Measurements from ENCODE around the gene ALCAM.

The ALCAM gene

DNA sequence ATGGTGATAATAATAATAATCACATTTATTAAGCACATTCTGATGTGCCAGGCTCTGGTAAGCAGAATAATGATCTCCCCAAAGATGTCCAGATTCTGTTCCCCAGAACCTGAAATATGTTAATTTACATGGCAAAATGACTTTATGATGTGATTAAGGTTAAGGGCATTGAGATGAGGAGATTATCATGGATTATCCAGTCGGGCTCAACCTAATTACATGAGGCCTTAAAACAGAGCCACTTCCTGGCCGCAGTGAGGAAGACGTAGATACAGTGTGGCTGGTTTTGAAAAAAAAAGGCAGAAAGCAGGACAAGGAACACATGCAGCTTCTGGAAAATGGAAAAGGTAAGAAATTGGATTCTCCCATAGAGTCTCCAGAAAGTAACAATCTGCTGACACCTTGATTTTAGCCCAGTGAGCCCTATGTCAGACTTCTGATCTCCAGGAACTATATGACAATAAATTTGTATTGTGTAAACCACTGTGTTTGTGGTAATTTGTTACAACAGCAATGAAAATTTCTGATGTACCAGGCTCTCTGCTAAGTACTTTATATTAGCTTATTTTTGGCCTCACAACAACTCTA is 126.7 kb downstream of the ALCAM start:
- no peak for DNase-seq (ENCODE audit: low spot score)

DNA sequence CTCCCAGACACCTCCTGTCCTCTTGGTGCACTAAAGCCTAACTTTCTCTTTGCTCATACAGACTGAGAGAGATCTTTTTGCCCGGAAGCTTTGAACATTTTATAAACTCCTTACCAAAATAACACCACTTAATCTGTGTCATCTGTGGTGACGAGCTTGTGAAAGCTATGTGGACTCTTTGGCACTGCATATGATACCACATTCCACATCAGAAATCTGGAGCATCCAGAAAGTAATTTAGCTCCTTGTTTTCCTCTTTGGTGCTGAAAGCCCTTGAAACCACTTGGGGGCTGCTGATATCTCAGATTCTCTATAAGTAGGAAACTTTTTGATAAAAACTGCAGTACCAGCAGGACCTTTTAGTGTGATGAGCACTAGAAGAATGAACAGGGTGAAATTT is 128.3 kb downstream of the ALCAM start:
- no peak for DNase-seq (ENCODE audit: low spot score)

DNA sequence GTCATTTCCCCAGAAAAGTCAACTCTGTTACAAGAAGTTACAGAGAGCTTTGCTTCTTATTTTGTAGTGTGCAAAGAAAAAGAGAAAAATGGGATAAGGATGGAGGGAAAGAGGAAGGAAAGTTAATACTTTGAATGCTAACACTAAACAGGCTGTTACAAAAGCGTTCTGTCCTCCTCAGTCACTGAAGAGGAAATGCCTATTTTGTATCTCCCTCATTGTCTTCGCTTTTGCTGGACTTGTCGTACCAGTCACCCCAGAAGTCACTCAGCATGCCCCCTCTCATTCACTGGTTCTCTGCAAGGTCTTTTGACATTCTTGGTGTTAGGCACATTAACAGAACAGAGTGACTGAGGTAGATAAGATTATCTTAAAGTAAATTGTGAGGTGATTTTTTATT is 129.6 kb downstream of the ALCAM start:
- DNase-seq (ENCODE audit: low spot score), result no peak

DNA sequence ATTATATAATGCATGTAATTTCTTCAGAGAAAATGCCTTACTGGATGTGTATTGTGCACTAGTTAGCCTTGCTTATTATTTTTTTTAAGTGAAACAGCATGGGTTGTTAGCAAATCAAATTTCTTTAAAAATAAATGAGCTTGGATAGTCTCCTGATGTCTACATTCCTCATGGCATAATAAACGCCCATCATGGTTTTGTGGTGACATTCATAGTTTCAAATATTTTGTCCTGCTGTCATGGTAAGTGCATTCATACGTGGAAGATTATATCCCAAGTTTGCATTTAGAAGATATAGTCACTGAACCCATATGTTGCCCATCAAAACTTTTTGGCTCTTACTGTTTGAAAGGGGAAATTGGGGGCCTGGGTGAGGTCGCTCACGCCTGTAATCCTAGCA is 130.7 kb downstream of the ALCAM start:
- no peak for DNase-seq (ENCODE audit: low spot score)

DNA sequence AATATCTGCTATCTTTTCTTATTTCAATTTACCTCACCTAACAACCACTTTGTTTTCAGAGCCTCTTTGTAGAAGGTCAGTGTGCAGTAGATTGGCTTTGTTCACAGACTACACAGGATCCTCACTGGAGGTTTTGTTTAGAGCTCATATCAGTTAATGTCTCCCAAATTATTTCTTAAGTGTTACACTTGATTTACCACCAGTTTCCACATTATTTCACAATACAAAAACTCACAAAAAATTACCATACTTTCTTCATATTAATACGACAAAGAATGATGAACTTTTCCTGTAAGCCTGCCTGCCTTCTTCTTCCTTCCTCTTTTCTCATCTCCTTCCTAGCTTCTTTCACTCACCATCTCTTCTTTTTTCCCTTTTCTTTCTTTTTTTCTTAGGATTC is 133.3 kb downstream of the ALCAM start:
- DNase-seq (ENCODE audit: low spot score), result no peak

DNA sequence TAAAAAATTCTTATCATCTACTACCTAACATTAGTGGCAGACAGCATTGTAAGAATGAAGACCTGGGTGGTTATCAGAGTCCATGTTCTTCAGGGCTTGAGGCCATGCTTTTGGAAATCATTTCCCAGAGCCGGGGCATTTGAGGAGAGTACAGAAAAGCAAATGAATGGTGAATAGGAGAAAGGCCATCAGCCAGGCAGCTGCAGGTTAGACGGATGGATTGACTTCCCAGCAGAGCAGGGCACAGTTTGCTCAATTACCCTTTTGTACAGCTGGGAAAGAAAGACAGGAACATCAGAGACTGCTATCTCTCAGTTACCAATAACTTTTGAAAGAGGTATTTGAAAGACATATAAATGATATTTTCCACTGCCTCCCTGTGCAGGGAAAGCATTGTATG is 135.6 kb downstream of the ALCAM start:
- DNase-seq (ENCODE audit: low spot score), result no peak

DNA sequence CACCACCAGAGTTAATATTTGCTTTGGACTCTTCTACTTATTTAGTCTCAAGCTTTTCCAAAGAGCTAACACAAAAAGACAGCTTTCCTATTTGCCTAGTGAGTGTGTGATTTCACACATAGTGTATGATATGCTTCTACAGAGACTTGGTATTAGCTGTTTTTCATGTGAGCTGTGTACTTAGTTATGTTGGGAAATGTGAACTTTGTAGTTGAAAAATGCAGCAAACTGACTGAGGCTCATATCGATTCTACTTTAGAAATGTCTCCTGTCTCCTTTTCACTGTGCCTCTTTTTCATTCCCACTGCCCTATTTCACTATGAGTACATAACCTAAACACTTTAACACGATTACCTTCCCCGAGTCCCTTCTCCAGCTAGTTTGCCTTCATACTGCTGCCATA is 136.5 kb downstream of the ALCAM start:
- DNase-seq (ENCODE audit: low spot score), result no peak

DNA sequence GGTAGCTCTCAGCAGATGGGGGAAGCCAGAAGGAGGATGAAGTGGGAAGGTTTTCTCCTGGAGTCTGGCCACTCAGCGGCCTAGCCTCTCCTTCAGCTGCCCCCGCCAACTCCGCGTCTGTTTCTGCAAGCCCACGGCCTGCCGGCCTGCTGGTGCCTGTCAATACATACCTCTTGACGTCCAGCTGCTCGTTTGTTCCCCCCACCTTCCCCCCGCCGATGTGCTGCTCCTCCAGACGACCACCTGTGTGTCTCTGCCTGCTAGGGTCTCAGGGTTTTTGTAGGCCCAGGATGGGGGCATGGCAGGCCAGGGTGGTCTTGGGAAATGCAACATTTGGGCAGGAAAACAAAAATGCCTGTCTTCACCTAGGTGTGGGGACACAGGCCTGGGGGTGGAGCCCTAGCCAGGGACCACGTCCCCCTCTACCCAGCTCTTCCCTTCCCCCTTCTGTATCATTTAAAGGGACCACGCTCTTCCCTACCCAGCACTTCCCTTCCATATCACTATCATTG is 137.8 kb downstream of the ALCAM start:
- DNase-seq (ENCODE audit: low spot score), result no peak

DNA sequence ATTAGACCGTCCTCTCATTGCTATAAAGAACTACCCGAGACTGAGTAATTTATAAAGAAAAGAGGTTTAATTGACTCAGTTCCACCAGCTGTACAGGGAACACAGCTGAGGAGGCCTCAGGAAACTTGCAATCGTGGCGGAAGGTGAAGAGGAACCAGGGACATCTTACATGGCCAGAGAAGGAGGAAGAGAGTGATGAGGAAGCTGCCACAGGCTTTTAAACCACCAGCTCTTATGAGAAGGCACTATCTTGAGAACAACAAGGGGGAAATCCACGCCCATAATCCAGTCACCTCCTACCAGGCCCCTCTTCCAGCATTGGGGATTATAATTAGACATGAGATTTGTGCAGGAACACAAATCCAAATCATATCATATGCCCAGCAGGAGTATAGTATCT is 138.5 kb downstream of the ALCAM start:
- no peak for DNase-seq (ENCODE audit: low spot score)

DNA sequence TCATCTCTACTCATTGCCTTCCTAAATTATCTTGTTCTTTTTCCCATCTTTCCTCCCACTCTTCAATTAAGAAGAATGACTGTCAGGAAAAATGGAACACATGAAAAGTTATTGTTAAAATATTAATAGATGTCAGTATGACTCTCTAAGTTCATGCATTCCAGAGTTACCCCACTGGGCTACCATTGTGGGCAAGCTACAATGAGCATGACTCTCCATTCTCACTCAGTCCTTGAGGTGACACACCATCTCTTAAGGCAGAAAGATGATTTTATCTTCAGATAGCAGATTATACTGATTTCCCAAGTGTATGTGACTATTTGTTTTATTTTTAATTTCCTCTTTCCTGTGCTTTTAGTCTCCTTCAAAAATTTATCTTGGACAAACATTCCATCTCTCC is 144.3 kb downstream of the ALCAM start:
- DNase-seq (ENCODE audit: low spot score), result no peak

DNA sequence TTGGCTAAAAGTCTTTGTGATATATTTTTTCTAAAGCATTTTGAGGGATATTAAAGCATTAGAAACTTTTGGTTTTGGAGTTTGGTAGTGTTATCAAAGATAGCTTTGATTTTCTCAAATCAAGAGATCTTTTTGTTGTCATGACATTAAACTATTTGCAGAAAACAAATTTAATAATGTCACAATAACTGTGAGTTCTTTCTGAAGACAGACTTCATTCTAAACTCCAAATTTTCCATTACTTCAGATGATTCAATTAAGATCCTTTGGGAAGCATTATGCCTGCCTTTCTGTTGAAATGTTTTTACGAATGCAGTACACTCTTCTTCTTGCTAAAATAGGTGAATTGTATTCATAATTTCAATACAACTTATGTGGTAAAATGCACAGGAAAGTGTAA is 145.4 kb downstream of the ALCAM start:
- DNase-seq (ENCODE audit: low spot score), result no peak

DNA sequence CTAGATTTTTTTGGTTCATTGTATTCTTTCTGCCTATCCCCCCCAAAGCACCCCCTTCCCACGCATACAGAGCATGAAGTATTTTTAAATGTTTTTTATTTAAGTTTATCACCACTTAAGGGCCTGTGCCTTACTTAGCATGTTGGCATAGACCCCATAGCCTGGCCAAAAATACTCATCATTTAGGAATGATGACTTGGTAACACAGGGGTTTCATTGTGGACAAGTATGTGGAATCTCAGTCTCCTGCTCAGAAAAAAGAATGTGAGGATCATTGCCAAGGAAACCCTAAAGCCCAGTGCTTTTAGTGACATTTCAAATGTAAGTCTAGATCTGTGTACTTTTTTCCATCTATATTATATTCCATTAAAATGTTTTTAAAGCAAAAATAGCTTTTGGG is 146.3 kb downstream of the ALCAM start:
- no peak for DNase-seq (ENCODE audit: low spot score)

DNA sequence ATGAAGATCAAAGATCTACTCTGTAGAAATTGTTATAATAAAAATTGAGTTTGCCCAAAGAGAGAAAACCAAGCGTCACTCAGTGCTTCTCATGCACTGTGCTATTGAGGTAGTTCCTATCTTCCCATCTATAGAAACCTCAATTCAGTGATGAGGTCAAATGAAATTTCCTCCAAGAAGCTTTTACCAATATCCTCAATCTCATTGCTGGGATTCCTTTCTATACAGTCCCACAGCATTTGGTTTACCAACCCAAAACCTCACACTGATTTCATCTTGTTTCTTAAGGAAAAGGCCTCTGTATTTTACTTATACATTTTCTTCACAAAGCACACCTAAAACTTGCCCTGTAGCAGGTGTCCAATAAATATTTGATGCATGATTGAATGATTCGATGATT is 147.2 kb downstream of the ALCAM start:
- no peak for DNase-seq (ENCODE audit: low spot score)

DNA sequence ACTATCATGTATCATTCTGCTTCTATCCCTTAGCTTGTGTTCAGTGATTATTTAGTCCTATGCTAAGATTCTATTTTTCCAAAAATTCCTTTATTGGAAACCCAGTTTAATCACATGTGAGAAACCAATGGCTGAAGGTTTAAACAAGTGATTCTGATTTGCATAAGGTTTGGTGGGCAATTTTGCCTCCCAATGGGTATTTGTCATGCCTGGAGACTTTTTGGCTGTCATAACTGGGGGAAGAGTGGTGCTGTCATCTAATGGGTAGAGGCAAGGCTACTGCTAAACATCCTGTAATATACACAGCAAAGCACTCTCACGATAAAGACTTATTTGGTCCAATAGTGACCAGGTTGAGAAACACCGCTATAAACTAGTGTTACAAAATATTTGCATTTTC is 148.7 kb downstream of the ALCAM start:
- no peak for DNase-seq (ENCODE audit: low spot score)

DNA sequence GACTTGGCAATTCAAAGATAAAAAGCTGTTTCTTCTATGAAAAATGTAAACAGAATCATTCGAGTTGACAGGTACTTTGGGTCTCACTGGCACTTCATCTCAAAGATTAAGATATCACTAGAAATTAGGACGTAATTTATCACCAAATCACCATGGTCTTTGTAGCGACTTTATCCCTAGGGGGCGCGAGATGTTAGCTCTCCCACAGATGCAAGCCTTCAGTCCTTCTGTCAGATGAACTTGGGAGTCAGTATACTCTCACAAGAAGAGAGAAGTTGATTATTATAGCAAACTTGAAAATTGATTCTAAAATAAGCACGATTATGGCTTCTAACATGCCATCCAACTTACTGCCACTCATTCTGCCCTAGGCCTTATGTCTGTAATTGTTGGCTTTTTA is 150.3 kb downstream of the ALCAM start:
- DNase-seq (ENCODE audit: low spot score), result no peak

DNA sequence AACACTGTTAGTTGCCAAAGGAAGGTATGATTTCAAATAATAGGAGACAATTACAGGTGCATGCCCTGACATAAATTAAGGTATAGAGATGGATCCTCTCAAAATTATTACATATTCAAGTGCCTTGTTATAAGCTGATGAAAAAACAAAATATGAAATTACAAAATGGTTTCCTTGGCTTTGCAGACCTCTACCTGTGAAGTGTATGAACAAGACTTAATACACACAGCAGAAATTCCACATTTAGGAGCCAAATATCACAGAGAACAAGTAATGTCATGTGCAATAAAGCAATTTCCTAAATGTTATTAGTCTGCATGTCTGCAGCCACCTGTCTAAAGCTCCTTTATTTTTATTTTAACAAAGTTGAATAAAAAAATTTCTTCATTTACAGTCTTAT is 151.5 kb downstream of the ALCAM start:
- DNase-seq (ENCODE audit: low spot score), result no peak

DNA sequence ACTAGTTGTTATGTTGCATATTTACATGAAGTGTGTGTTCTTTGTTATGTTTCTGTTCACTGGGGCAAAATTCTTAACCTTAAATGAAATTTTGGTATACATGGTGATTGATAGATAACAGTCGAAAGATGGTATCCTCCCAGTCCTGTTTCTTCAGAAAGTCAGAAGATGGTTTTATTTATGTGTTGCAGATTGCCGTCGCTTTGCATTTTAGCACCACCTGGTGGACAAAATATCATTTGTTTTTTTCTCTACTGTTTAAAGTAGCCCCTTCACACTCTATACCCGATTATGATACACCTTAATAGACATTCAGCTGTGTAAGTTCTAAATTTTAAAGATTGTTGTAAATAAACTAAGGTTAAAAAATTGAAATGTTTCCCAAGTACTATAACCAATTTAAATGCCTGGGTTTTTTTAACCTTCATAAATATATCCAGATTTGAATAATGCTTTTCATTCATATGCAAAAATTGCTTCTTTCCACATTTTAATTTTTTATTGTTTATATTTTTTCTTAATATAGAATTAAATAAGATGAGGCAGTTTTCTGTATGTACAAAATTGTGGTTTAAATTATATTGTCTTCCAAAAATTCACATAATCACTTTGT is 152.2 kb downstream of the ALCAM start:
- peak; percentile 13 for DNase-seq (ENCODE audit: low spot score)

DNA sequence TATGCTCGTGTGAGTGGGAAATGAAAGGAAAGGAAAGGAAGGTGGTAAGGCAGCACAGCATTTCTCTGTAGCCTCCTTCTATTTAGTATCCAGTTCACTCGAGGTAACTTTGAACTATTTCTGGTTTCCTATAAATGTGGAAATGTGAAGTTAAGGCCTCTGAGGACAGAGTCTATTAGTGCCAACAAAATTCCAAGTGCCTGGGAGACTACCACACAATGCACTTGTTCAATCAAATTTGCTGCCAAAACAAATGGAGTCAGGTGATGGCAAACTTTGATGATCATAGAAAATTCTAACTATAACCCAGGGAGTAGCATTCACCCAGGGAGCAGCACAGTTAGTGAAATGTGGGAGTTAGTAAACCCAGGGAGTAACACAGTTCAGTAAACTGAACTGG is 155.1 kb downstream of the ALCAM start:
- no peak for DNase-seq (ENCODE audit: low spot score)

DNA sequence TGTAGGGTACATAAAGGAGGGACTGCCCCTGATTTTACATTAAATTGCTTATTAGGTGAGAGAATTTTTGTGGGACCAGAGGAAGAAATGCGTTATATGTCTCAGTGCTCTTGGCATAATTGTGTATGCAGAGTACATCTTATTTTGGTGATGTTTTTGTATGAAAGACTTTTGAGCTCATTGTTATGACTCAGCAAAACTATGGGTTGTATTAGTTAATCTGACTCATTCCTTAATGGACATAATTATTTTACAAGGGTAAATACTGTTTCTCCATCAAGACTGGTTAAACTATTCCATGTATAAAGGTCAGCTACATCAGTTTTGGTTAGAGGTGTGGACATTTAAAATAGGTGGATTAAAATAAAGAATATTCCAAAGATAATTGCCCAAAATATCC is 156.8 kb downstream of the ALCAM start:
- DNase-seq (ENCODE audit: low spot score), result no peak

DNA sequence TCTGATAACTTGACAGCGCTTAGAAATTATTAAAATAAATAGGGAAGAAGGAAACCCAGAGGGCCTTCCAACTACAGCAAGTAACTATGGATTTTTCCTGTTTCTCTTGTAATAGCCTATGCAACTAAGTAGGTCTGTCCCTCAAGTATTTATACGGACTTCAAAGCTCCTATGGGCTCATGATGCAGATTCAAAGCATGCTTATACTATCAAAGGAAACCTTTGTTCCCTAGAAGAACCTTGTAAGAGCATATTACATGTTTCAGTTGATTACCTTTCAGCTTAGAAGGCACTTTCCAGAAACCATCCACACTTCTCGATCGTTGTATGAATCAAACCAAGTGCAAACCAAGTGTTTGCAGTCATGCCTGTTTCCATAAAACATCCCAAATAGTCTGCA is 158.8 kb downstream of the ALCAM start:
- DNase-seq (ENCODE audit: low spot score), result no peak

DNA sequence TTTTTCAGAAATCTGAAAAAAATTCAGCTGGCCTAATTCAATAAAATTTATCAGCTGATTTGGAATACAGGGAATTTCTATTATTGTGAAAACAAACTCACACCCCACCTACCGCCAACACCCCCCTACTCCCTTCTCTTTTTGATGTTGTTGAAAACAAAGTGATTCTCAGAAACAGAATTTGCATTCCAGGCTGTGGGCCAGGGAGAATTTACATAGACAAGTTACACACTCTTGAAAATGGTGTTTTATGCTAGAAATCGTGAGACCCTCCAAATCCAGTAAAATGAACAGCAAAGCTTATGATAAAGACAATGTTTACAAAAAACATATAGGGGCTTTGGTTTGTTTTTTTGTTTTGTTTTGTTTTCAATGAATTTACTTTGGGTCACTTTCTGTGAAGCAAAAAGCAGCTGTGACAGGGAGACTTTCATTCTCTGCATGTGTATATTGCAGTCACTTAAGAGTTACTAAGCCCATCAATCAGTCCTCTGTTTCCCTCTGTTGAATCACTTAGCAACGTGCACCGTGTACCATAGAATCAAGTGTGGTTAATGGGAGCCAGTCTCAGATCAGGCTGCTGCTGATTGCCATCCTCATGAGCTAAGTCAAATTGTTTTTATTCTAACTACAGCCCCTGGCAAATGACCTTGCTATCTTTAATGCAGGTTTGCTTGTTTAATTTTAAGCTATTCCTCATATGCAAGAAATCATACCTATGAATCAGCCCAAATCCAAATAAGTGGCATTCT is 159.8 kb downstream of the ALCAM start:
- DNase-seq (ENCODE audit: low spot score), result no peak

DNA sequence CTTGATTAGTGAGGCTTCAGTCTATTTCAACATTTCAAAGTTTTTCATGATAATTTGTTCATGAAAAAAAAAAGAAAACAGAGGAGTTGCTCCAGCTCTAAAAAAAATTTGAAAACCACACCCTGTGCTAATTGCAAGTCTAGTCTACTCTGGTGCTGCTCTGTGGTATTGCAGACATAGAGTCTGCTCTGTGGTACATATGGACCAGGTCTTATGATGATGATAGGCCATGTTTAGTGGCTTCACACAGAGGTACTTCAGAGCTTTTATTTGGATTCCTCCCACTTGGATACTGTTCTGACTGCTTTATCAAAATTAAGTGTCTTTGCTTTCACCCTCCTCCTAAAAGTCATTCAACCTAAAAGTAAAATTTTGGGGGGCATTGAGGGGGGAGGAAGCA is 160.8 kb downstream of the ALCAM start:
- DNase-seq (ENCODE audit: low spot score), result no peak

DNA sequence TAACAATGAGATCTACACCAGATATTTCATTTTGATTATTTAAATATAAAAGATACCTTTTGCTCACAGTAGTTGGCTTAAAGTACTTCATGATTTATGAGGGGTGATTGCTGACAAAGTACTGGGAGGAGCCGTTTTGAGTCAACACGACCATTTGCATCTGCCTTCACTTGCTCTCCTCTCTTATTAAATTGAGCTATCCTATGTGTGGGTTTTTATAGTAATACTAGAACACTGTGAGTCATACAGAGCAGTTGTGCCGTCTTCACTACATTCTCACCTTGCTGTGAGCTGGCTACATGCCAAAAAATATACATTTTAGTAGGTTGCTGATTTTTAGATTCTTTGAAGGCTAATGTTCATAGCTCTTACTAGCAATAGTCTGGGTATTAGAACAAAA is 161.2 kb downstream of the ALCAM start:
- no peak for DNase-seq (ENCODE audit: low spot score)

DNA sequence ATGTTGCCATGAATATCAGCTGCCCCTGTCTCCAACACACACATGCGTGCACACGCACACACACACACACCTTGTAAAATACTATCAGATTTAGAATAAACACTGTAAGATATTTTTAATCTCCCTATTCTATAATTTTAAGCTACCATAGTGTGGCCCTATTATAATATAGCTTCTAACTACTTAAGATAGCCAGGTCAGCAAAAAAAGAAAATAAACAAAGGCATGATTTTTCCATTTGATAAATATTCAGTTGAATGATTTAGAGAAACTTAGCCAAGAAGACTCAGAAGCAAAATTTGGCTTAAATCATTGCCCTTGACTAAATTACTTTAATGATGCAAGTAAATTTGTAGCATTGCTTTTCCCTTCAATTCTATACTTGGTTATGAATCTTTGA is 162.2 kb downstream of the ALCAM start:
- DNase-seq (ENCODE audit: low spot score), result no peak
